ENCODE measurements around the gene CLNK.

DNA sequence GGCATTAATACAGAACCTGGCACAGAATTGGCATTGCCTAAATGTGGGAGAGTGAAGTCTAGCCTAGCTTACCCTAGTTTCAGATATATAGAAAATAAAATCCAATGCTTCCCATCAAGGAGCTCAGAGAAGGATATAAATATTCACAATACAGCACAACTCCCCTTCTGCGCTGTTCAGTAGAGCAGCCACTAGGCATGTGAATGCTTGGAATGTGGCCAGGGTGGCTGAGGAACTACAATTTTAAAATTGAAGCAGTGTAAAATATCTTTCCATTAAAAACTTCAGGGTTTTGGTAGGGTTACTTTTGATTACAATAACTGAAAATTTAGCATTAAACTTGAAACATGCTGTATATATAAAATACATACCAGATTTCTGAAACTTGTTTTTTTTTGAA is 246.8 kb downstream of the CLNK start:
- TF ChIP-seq, protein P1, sequence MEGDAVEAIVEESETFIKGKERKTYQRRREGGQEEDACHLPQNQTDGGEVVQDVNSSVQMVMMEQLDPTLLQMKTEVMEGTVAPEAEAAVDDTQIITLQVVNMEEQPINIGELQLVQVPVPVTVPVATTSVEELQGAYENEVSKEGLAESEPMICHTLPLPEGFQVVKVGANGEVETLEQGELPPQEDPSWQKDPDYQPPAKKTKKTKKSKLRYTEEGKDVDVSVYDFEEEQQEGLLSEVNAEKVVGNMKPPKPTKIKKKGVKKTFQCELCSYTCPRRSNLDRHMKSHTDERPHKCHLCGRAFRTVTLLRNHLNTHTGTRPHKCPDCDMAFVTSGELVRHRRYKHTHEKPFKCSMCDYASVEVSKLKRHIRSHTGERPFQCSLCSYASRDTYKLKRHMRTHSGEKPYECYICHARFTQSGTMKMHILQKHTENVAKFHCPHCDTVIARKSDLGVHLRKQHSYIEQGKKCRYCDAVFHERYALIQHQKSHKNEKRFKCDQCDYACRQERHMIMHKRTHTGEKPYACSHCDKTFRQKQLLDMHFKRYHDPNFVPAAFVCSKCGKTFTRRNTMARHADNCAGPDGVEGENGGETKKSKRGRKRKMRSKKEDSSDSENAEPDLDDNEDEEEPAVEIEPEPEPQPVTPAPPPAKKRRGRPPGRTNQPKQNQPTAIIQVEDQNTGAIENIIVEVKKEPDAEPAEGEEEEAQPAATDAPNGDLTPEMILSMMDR (IDR thresholded peaks at IDR 0.05): no peak
- TF ChIP-seq POLR2A (IDR thresholded peaks at IDR 0.05) (no peak), EP300 (IDR thresholded peaks at IDR 0.05) (no peak)
